ENCODE data around the gene SLITRK5.

The SLITRK5 gene

GRCh38 chr13:87684850-87685742 is 13.9 kb downstream of the SLITRK5 start:
- no peak for TF ChIP-seq CTCF (IDR thresholded peaks at IDR 0.05; ENCODE audit: insufficient read depth, low read length, missing control alignments)
- no peak overlapping the region for H3K4me3 ChIP-seq (ENCODE audit: low read depth, low read length)
- CTCF ChIA-PET: no interaction called here
- DNase-seq (ENCODE audit: low read depth, low spot score): no peak
- POLR2A ChIA-PET: no interaction called here

DNA sequence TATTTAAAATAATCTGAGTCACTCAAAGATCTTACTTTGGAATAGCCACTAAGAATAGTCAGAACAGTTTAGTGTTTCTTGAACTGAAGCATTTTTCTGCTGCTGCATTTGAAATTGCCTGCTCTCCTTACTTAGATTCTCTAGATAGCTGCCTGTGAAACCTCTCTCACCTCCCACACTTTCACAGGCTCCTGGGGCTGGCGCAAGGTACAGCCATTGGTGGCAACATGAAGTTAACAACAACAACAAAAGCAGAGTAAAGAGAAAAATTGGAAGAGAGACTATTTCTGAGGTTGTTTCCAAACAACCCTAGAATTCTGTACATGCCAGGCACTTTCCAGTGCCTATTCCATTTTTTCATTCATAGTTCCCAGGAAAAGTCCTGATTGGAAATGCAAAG is 25.3 kb downstream of the SLITRK5 start:
- TF ChIP-seq CTCF (IDR thresholded peaks at IDR 0.05; ENCODE audit: insufficient read depth, low read length, missing control alignments): no peak
- DNase-seq (ENCODE audit: low read depth, low spot score): no peak
- H3K4me3 ChIP-seq (ENCODE audit: low read depth, low read length): no peak overlapping the region
- POLR2A ChIA-PET: no interaction called here
- CTCF ChIA-PET: no interaction called here

DNA sequence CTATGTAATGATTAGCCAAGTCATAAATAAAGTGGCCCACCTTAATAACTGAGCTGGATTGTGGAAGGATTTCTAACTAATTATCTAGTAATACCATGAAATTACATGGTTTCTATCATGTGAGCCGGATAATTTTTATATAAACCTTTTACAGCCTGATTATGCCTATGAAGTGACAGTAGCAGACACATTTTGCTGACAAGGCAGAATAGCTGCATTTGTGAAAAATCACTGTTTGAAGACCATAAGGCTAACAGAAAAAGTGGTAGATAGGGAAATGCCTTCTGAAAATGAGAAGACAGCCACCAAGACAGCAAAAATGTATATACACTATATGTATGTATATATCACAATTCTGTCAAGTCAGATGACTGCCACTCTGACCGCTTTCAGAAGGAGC is 27.1 kb downstream of the SLITRK5 start:
- no peak for TF ChIP-seq CTCF (IDR thresholded peaks at IDR 0.05; ENCODE audit: insufficient read depth, low read length, missing control alignments)
- DNase-seq (ENCODE audit: low read depth, low spot score): no peak
- no peak overlapping the region for H3K4me3 ChIP-seq (ENCODE audit: low read depth, low read length)
- POLR2A ChIA-PET: no interaction called here
- CTCF ChIA-PET: no interaction called here

DNA sequence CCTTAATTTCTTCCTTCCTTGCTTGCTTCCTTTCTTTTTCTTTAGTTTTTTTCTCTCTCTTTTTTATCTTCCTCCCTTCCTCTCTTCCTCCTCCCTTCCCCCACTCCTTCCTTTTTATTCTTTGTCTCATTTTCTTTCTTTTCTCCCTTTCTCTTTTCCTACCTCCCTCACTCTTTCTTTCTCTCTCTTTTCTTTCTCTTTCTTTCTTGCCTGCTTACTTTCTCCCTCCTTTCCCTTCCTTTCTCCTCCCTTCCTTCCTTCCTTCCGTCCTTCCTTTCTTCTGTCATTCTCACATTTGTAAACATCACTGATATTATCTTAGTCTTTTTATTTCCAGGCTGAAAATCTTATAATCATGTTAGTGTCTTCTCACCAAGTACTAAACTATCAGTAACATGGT is 38.8 kb downstream of the SLITRK5 start:
- DNase-seq (ENCODE audit: low read depth, low spot score): no peak
- no peak overlapping the region for H3K4me3 ChIP-seq (ENCODE audit: low read depth, low read length)
- TF ChIP-seq CTCF (IDR thresholded peaks at IDR 0.05; ENCODE audit: insufficient read depth, low read length, missing control alignments): no peak
- POLR2A ChIA-PET: no interaction called here
- CTCF ChIA-PET: no interaction called here

- no peak overlapping the region for H3K4me3 ChIP-seq (ENCODE audit: low read depth, low read length)
- TF ChIP-seq CTCF (IDR thresholded peaks at IDR 0.05; ENCODE audit: insufficient read depth, low read length, missing control alignments): no peak
- DNase-seq (ENCODE audit: low read depth, low spot score): no peak
- ChIA-PET CTCF (no interaction called here), POLR2A (no interaction called here)
Measured at GRCh38 chr13:87712012-87712411, 40.8 kb downstream of the SLITRK5 start.

Measured in AG04449 (cell line).